DMS153 treated with DMSO at 0.1 percent for 48 hours (cell line): Measurements from ENCODE around the gene YWHAB.
"Not testable (repeated sequence)": the region's sequence is repeated elsewhere in the genome, so short reads cannot be mapped to it uniquely, and the experiment has no call there.

ENCODE experiments used
- DNase-seq: peaks from one replicate; lab custom pipeline; 2025; ENCODE audit not compliant: unreplicated experiment; lab: John Stamatoyannopoulos, UW

The YWHAB gene

DNA sequence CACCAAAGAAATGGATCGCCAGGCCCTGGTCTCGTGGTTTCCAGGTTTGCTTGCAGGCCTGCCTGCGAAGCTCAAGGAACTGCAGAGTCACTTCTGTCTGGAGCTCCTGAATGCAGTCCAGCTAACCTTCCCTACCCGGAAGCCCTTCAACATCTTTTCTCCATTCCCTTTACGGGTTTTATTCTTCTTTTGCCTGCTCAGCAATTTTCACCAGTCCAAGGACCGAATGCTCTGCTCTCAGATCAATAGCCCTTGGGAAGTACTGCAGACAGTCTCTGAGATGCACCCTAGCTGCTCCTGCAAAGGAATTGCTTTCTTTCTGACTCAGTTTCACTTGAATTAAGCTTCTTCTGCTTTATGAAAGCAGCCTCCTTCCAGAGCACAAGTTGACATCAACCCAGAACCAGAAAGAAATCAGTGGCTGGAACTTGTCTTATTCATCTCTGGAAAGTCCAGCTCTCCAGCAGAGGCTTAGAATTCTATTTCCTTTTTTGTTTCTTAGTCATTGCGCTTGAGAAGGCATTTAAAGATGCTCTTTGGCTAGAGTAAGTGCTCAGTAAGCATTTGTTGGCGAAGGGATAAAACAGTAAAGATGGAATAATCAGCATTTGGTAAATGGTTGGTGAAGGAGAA is 18.7 kb upstream of the YWHAB start:
- DNase-seq: no peak

DNA sequence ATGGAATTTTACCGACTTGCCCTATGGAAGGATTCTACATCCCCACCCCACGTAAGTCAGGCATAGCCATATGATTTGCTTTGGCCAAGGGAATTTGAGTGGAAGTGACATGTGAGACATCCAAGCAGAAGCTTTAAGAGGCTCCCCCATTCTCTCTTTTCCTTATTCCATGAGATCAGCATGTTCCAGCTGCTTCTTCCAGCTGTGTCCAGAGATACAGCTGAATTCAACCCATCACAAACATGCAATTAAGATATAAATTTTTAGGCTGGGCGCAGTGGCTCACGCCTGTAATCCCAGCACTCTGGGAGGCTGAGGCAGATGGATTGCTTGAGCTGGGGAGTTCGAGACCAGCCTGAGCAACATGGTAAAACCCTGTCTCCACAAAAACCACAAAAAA is 16.0 kb upstream of the YWHAB start:
- no peak for DNase-seq

DNA sequence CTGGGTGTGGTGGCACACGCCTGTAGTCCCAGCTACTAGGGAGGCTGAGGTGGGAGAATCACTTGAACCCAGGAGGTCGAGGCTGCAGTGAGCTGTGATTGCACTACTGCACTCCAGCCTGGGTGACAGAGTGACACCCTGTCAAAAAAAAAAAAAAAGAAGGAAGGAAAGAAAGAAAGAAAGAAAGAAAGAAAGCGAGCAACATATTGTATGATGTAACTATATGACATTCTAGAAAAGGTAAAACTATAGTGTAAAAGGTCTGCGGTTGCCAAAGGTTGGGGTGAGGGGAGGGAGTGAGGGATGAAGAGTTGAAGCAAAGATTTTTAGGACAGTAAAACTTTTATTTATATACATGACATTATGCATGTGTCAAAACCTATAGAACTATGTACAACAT is 3.1 kb upstream of the YWHAB start:
- not testable (repeated sequence) for DNase-seq

DNA sequence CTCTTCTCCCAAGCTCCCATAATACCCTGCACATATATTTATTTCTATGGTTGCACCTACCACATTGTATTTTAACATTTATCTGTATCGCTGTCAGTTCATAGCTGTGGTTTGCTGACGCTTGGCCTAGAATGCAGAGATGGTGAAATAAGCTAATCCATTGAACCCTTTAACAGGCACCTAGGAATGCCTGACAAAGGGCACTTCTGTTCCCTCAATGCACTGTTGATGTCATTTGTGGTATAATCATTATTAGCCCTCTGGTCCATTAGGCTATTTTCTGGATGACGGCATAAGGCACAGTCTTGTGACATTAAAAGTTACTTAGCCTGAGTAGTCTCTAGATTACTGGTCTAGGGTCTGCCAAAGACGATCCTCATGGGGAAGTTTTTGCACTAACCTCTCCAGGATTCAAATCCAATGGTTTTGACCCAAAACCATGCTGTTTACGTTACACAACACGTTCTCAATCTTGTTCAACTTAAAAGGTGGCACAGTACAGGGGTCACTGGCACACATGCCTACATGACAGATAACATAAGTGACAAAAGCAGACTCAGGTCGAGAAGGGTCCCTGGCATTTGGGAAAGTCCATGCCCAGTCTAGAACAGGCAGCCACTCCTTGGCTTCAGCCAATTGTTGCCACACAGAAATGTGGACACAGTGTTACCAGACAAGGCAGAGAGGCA is 2.1 kb upstream of the YWHAB start:
- no peak for DNase-seq

DNA sequence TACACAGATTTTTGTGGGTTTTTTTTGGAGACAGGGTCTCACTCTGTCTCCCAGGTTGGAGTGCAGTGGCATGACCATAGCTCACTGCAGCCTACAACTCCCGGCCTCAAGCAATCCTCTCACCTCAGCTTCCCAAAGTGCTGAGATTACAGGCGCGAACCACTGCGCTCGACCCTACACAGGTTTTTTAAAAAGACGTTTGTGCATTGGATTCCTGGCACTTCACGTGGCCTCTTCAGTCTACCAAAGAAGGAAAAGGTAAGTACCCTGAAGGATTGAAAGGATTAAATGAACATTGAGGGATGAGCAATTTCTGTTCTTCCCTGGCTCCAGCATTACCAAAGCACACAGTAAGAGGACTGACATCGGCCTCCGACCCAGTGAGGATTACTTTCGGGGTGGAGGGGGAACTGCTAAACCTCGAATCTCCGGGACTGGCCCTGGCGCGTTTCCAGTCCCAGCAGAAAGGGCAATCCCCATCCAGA is 556 bp upstream of the YWHAB start:
- DNase-seq: no peak

DNA sequence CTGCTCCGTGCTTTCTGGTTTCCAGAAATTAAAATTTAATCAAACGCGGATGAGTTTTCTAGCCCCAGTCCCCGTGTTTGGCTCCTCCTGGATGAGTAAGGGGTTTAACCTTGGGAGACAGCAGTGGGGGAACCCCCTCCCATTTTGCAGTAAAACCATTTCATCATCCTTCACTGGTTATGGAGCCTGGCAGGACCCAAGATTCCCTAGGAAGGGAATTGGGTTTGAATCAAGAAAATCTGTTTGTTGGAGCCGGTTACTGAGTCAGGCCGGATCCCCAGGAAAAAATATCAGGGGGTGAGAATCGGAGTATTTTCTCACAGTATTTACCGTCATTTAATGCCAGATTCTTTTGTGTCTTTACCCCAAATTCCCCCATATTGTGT is 754 bp downstream of the YWHAB start:
- DNase-seq: no peak

DNA sequence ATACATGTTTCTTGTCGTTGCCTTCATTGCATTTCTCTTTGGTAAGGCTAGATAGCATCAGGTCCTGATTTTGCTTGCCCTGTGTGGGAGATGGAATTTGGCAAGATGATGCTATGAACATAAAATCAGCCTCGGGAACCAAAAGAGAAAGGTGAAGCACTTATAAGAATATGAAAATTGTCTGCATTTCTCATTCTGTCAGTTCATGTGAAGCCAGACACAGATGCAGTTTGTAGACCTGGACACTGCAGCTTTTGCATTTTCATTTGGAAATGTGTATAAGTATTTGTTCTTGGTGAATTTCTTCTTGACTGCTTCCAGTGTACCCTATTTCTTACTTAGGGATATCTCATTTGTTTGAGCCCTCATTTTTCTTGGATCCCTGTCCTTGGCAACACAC is 1.3 kb downstream of the YWHAB start:
- DNase-seq: no peak

DNA sequence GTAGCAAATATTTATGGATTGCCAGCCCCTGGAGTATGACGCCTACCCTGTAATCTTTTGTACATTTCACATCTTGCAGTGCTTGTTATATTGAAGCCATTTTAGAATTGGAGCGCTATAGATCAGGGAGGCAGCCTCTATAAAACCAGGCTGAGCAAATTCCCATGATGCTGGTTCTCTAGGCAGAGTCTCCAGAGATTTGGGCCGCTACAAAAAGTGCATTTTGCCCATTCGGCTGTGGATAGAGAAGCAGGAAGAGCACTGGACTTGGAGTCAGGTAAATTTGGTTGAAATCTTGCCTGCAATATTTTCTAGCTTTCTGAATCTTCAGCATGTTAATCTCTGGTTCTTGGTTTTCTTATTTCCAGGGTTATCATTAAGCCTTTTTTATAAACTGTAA is 2.0 kb downstream of the YWHAB start:
- DNase-seq: no peak

DNA sequence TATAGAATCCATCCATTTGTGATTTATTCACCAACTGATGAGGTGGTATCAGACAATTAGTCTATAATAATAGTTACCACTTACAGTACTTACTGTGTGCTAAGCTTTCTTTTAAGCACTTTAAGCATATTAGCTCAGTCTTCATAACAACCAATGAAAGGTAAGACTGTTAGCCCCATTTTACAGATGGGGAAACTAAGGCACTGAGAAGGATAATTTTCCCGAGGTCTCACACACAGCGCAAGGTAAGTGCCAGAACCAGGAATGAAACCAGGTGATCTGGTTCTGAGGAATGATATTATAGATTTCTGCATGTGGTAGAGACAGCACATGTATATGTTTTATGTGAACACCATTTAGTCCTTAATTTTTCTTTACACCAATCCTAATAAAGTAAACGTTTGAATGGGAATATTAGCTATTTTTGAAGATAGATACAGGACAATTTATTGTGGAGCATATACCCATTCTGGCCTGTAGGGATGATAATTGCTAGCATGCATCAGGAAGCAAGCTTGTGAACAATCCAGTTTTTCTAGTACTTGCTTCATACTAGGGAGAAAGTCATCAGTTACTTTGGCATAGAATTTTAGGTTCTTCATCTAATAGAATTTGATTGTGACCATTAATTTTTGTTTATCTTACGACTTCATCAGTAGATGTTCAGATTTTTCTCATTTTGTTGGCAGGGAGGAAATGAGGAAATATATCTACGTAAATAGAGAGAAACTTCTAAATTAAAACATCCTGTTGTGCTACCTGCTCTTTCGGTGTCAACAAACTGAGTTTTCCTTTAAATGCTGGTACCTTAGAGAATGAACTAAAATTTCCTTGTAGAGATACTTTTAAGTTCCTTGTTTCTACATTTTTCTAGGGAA is 3.0 kb downstream of the YWHAB start:
- no peak for DNase-seq

DNA sequence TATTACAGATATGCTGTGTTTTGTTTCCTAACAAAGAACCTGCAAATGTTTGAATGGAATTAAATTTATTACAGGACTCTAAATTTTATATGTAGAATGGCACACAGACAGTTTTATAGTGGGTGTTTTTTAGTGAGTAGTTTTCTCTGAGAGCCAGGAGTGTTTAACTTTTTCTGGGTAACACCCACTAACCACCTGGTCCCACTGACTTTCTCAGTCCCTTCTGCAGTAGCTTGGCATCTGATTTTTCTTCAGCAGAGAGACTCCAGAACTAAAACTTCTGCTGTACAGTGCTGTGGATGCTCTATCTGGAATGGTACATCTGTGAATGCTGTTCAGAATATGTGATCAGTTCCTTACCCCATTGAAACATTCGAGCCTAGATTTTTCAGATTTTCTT is 6.3 kb downstream of the YWHAB start:
- DNase-seq: no peak

DNA sequence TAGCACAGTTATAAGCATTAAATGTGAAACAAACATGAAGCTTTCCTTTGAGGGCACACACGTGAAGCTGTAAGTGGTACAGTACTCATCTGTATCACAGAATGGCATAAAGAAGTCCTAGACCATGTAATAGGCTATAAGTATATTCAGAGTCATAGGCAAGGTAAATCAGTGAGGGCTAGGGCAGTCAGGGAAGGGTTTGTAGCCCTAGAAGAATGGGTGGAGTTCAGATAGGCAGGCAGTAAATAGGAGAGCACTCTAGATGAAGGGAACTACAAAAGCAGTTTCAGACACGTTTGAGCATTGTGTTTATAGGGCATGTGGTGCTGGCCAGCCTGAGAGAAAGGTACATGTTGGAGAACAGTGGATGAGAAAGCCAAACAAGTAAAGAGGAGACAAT is 9.5 kb downstream of the YWHAB start:
- DNase-seq: no peak

DNA sequence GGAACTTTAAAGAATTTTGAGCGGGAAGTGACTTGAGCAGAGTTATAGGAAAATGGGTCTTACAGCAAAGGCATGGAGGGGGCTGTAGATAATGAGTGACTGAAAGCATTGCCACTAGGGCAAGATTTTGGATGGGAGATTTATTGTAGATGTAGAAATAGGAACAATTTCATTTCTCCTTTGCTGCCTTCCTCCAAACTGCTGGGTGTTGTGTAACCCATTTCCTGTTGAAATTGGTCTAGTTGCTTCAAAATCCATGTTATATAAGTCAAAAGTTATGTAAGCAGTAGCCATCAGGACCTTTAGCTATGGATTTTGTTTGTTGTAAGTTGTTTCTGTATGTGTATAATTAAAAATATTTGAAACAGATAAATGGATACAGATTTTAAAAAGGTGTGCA is 11.1 kb downstream of the YWHAB start:
- no peak for DNase-seq

DNA sequence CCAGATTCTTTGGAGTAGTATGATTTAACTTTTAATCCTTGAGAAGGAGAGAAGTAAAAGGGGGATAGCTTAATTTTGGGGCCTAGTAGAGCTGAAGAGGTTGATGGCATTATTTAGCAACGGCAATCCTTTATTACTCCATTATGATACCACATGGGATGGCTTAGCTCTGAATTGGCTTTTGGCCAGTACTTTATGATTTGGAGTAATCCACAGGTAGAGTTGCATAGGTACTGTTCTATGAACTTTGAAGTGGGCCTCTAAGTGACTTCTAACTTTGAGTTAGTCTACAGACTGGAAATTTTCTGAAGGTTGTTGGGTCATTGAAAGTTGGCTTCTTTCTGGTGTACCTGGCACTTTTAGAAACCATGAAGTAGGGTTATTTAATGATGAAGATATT is 11.6 kb downstream of the YWHAB start:
- no peak for DNase-seq

DNA sequence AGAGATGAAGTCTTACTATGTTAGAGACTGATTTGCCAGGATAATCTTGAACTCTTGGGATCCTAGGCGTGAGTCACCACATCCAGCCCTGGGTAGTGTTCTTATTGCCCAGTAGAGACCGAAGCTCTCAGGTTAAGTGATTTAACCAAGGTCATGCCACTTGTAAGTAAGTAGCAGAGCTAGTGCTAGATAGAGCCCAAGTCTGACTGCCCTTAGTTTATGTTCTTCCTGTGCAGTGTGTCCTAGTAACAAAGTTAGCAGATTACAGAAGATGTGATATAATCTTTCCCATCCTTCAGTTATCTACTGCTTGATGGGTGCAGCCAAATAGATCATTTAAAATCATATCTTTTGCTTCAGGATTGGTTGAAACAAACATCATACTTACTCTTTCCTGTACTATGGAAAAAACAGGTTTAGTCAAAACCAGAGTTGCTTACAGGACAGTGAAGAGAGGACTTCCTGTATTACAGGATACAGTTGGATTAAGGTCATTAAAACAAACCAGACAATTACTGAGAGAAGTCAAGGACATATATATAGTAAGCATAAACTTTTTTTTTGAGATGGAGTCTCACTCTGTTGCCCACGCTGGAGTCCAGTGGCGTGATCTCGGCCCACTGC is 14.8 kb downstream of the YWHAB start:
- no peak for DNase-seq

DNA sequence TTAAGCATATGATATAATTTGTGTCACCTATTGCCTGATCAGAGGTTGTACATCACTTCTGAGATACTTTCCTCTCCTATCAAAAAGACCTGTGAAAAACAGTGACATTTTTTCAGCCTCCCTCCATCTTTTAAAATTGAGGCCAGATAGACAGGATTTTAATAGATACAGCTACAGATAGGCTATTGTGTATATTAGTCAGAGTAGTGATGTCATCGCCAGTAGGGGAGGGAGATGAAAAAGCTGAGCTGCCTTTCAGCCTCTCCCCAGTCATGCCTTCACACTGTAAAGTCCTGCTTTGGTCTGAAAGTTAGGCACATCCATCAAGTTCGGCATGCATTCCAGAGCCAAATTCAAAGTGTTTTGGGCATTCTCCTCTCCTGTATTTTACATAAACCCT is 16.5 kb downstream of the YWHAB start:
- no peak for DNase-seq

DNA sequence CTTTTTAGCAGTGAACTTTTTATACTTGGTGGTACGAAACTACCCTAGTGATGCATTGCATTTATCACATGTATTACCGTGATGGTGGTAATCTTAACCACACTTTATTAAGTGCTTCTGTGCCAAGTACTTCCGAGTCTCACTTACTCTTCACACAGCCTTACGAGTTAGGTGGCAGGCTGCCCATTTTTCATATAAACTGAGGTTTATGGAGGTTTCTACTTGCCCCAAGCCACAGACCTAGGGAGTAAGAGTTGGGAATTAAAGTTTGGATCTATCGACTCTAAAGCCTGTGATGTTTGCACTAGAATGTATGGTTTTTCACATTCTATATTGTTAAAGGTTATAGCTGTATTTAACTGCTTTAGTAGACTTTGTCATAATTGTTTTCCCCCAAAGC is 18.9 kb downstream of the YWHAB start:
- no peak for DNase-seq

DNA sequence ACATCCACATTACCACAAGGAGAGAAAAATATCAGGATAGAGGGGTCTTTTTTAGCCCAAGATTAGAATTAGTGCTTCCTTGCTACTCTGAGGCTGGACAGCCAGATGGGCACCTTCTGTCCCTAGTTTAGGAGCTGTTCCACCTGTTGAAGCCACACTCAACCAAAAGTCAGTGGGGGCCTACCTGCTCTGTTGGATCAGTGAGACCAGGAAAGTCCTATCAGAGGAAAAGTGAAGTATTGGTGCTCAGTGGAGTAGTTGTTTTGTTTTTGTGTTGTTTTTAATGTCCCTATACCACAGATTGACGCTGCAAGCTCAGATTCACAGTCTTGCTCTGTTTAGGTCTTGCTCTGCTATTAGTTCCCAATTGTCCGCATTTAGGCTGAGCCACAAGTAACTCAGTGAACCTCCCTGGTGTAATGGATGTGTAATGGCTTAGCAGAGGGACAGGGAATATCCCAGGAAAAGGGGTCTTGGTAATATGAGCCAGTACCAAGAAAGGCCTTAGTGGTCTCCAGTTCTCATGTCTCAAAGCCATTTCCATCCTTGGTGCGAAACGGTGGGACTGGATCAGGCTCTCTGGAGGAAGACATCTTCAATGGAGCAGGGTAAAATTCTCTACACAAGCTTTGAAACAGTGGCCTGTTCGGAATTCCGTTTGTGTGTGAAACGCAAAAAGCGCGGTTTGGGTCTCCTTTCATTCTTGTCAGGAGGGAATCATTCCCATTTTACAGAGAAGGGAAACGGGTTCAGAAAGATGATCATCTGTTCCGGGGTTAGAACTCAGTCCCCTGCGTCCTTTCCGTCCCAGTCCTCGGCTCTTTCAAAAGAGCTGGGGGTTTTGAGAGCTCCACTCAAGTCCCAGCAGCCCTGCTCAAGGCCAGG is 23.7 kb downstream of the YWHAB start:
- no peak for DNase-seq

DNA sequence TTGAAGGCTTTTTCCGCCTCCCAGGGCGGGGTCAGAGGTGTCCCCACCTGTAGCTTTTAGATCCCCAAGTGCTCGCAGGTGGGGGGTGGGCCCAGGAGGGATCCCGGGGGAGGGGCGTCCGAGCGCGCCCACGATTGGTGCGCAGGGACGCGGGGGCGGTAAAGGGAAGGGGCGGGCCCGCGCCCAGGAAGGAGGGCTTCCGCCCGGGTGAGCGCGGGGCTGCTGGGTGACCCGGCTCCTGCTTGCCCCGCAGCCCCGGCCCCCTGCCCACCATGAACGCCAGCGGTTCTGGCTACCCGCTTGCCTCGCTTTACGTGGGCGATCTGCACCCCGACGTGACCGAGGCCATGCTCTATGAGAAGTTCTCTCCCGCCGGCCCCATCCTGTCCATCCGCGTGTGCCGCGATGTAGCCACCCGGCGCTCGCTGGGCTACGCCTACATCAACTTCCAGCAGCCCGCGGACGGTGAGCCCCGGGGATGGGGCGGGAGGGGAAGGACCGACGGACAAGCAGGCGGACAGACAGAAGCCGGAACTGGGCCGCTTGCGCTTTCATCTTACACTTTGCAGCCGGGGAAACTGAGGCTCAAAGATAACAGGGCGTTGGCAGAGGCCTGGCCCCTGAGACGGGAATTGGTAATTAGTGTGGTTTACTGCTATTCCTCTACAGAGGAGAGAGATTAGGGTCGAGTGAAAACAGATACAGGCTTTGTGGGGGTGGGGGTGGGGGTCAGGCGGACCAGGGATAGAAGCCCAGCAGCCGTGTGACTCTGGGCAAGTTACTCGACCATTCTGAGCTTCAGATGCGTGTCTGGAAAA is 24.6 kb downstream of the YWHAB start, which contains the start of gene PABPC1L:
TSS of gene PABPC1L (plus strand) at position 189 of the 818 bp plus-strand sequence. CDS start at position 273, 84 bp downstream.
- DNase-seq: peak; percentile 78

DNA sequence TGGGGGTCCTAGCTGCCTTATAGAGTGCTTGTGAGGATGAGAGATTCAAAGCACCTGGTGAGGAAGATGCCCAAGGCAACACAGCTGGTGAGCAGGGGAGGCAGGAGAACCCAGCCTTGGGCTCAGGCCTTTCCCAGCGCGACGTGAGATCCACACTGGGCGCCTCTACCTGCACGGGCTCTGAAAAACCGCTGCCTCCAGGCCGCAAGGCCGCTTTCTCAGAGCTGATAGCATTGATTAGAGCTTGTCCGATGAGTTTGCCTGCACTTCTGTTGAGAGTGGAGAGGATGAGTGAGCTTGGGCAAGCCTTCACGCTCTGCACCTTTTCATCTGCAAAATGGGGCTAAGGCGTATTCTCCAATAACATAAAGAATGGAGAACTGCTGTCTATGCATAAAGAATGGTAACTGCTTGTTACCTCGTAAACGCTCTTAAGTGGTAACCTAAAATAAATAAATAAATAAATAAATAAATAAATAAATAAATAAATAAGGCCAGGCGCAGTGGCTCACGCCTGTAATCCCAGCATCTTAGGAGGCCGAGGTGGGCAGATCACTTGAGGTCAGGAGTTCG is 25.3 kb downstream of the YWHAB start:
- no peak for DNase-seq
